PFSK-1 (cell line): Measurements from ENCODE around the gene ADAM12.

Experiments
- FOXP2 ChIP-seq: optimal IDR thresholded peaks from 2 replicates; pipeline ENCODE3; 2011; ENCODE audit warnings: borderline replicate concordance, control low read depth, inconsistent platforms; ENCODE audit not compliant: insufficient read depth; ENCODE audit errors: extremely low read length, extremely low read depth
- POLR2AphosphoS5 ChIP-seq: IDR thresholded peaks from 2 replicates; pipeline ENCODE4 v1.6.1; 2012; ENCODE audit warnings: low read depth, mild to moderate bottlenecking, control low read depth, low read length, moderate library complexity
- REST ChIP-seq, 2 experiments: IDR thresholded peaks; 2 replicates each; pipeline versions ENCODE4 v1.6.1 to v1.8.0; 2011 to 2012; ENCODE audit warnings: low read depth in 2 of 2, low read length in 2 of 2, control low read depth in 1 of 2, inconsistent platforms in 1 of 2, mild to moderate bottlenecking in 1 of 2, moderate library complexity in 1 of 2; ENCODE audit not compliant: insufficient read depth in 1 of 2
- SIN3A ChIP-seq: IDR thresholded peaks from 2 replicates; pipeline ENCODE4 v1.6.1; 2012; ENCODE audit warnings: mild to moderate bottlenecking, low read length, moderate library complexity, borderline replicate concordance; ENCODE audit not compliant: insufficient read depth
- TAF1 ChIP-seq: IDR thresholded peaks from 2 replicates; pipeline ENCODE4 v1.6.1; 2012; ENCODE audit warnings: low read length, control low read depth, borderline replicate concordance; ENCODE audit not compliant: insufficient read depth

ADAM12 gene

GRCh38 chr10:126049759-126050700 is 338.2 kb downstream of the ADAM12 start:
- TF ChIP-seq POLR2AphosphoS5, result no peak
- no peak for TF ChIP-seq FOXP2
- no peak for TF ChIP-seq TAF1
- no peak for TF ChIP-seq REST (IDR thresholded peaks at IDR 0.05; ENCODE audit: insufficient read depth in 1 of 2, low read depth in 2 of 2, low read length in 2 of 2)
- TF ChIP-seq SIN3A, result no peak

- no peak for TF ChIP-seq TAF1
- no peak for TF ChIP-seq REST (IDR thresholded peaks at IDR 0.05; ENCODE audit: insufficient read depth in 1 of 2, low read depth in 2 of 2, low read length in 2 of 2)
- no peak for TF ChIP-seq FOXP2
Observed at GRCh38 chr10:126046831-126047230, 341.4 kb downstream of the ADAM12 start.

GRCh38 chr10:126045861-126046260 is 342.4 kb downstream of the ADAM12 start:
- no peak for TF ChIP-seq REST (IDR thresholded peaks at IDR 0.05; ENCODE audit: insufficient read depth in 1 of 2, low read depth in 2 of 2, low read length in 2 of 2)
- TF ChIP-seq POLR2AphosphoS5, result no peak
- TF ChIP-seq TAF1, result no peak
- TF ChIP-seq SIN3A, result no peak
- TF ChIP-seq FOXP2, result no peak

- TF ChIP-seq POLR2AphosphoS5 (no peak), TAF1 (no peak), FOXP2 (no peak), REST (IDR thresholded peaks at IDR 0.05; ENCODE audit: insufficient read depth in 1 of 2, low read depth in 2 of 2, low read length in 2 of 2) (no peak), SIN3A (no peak)
Observed at GRCh38 chr10:126043389-126043788, 344.9 kb downstream of the ADAM12 start.

- TF ChIP-seq SIN3A (no peak), TAF1 (no peak), REST (IDR thresholded peaks at IDR 0.05; ENCODE audit: insufficient read depth in 1 of 2, low read depth in 2 of 2, low read length in 2 of 2) (no peak), FOXP2 (no peak), POLR2AphosphoS5 (no peak)
Observed at GRCh38 chr10:126042906-126043305, 345.4 kb downstream of the ADAM12 start.
